Thoracic aorta (tissue), 2 donors: ENCODE measurements around the gene MARCHF9. TPM values are rescaled to one million over a fixed set of nuclear protein-coding genes. Genes with fewer than 3 reads are reported as not detected.

Source experiments
- ATAC-seq: fragments of 150-250 bp; one replicate; pipeline ENCODE4 v1.8.0; 2017; ENCODE audit warnings: low read depth; ENCODE audit not compliant: insufficient number of reproducible peaks, low FRiP score
- DNase-seq: peaks from one replicate; pipeline ENCODE4 v3.0.0-alpha.2; 2020; ENCODE audit warnings: low spot score
- H3K27ac ChIP-seq, 2 donors: fragments of 200-600 bp; sonication (generic); 1 replicate in 1 of 2; 2 replicates in 1 of 2; pipeline ENCODE4 v1.5.1; 2016; ENCODE audit warnings: mild to moderate bottlenecking in 2 of 2, moderate library complexity in 2 of 2
- H3K27me3 ChIP-seq: fragments of 200-600 bp; sonication (generic); replicated peaks from 2 replicates; pipeline ENCODE4 v1.6.0; 2016; ENCODE audit warnings: mild to moderate bottlenecking; ENCODE audit not compliant: insufficient read depth
- H3K36me3 ChIP-seq: fragments of 200-600 bp; sonication (generic); one replicate; pipeline ENCODE4 v1.5.1; 2016
- H3K4me1 ChIP-seq, 2 donors: fragments of 200-600 bp; sonication (generic); 1 replicate in 1 of 2; 2 replicates in 1 of 2; pipeline versions ENCODE4 v1.5.1 to v1.6.0; 2016; ENCODE audit warnings: low read depth in 2 of 2, mild to moderate bottlenecking in 1 of 2; ENCODE audit not compliant: control insufficient read depth in 1 of 2
- H3K4me3 ChIP-seq: fragments of 200-600 bp; sonication (generic); 2 replicates; pipeline ENCODE4 v1.5.1; 2016; ENCODE audit warnings: mild to moderate bottlenecking
- H3K9me3 ChIP-seq: fragments of 200-600 bp; sonication (generic); 2 replicates; pipeline ENCODE4 v1.5.1; 2016
- total RNA-seq, 2 donors: library from RNA; depleted of rRNA; stranded (reverse); fragments of >200 nt; gene quantifications; one replicate each; pipeline versions ENCODE4 v1.1.0 to v1.2.3, GENCODE V29; 2016
- TF ChIP-seq, protein P1 (sequence below): fragments of 200-600 bp; sonication (generic); IDR thresholded peaks from one replicate; pipeline ENCODE4 v1.5.1; 2019; ENCODE audit warnings: antibody characterized with exemption

Gene MARCHF9
- total RNA-seq, 2 donors from 2014 or later: 8.8 to 11.2 TPM

DNA sequence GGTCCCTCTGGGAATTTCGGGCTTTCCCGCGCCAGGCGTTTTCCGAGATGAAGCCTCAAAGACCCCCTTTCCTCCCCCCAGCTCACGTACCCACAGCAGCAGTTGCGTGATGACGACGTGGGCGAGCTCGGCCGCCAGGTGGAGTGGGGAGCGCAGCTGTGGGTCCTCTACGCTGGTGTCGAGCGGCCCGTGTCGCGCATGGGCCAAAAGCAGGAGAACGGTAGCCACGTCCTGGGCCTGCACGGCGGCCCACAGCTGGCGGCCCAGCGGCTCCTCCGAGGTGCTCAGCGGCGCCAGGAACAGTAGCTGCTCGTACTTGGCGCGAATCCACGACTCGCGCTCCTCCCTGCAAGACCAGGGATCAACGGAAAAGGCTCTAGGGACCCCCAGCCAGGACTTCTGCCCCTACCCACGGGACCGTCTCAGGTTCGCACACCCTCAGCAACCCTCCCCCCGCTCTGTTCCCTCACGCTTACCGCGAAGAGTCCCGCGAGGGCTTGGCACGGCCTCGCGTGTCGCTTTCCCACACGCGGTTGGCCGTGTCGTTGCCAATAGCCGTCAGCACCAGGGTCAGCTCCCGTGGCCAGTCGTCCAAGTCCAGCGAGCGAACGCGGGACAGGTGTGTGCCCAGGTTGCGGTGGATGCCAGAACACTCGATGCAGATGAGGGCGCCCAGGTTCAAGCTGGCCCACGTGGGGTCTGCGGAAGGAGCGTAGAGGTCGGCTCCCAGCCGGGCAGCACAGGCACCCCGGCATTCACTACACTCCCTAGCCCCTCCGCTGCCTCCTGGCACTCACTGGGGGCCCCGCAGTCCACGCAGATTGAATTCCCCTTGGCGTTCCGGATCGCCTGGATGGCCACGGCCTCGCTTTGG lies 27.8 kb upstream of the MARCHF9 start:
- H3K36me3 ChIP-seq: no peaks in the 10 kb centered on the region
- H3K9me3 ChIP-seq: no peaks in the 10 kb centered on the region
- no peaks in the 10 kb centered on the region for H3K27me3 ChIP-seq
- DNase-seq (no peak), ATAC-seq (no peak)
- H3K4me1 ChIP-seq: peaks cover 0 to 19% of the 10 kb centered on the region in 2 donors
- no peak overlapping the region for H3K27ac ChIP-seq
- H3K4me3 ChIP-seq: peak overlapping the region; percentile 77
- TF ChIP-seq, protein P1, sequence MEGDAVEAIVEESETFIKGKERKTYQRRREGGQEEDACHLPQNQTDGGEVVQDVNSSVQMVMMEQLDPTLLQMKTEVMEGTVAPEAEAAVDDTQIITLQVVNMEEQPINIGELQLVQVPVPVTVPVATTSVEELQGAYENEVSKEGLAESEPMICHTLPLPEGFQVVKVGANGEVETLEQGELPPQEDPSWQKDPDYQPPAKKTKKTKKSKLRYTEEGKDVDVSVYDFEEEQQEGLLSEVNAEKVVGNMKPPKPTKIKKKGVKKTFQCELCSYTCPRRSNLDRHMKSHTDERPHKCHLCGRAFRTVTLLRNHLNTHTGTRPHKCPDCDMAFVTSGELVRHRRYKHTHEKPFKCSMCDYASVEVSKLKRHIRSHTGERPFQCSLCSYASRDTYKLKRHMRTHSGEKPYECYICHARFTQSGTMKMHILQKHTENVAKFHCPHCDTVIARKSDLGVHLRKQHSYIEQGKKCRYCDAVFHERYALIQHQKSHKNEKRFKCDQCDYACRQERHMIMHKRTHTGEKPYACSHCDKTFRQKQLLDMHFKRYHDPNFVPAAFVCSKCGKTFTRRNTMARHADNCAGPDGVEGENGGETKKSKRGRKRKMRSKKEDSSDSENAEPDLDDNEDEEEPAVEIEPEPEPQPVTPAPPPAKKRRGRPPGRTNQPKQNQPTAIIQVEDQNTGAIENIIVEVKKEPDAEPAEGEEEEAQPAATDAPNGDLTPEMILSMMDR: peak; percentile 35

DNA sequence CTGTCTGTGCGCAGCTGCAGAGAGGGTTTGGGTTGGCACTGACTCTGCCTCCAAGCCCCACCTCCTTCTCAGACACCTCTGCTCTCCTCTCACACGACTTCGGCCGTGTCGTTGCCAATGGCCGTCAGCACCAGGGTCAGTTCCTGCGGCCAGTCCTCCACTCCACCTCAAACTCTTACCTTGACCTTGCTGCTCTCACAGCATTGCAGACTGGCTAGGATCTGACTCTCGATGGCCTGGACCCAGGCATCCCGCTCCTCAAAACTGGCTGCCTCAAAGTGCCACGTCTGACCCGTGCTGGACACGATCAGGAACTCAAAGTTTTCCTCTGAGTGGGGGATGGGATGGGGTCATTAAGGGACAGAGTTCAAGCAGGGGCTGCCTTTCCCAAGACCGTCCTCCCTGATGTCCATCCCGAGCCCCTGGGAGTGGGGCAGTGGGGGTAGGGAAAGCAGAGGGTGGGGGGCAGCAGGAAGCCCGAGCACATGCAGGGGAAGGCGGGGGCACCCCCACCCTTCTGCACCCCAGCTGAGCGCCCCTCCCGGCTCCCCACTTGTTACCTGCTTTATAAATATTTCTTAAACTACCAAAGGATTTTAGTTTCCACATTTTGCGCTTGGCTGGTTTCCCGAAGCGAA lies 27.0 kb upstream of the MARCHF9 start:
- Histone ChIP-seq H3K9me3 (no peaks in the 10 kb centered on the region), H3K36me3 (no peaks in the 10 kb centered on the region), H3K27me3 (no peaks in the 10 kb centered on the region), H3K4me1 (peaks cover 0 to 19% of the 10 kb centered on the region in 2 donors), H3K27ac (no peak overlapping the region), H3K4me3 (no peak overlapping the region)
- DNase-seq (no peak), ATAC-seq (no peak)
- TF ChIP-seq, protein P1: no peak

DNA sequence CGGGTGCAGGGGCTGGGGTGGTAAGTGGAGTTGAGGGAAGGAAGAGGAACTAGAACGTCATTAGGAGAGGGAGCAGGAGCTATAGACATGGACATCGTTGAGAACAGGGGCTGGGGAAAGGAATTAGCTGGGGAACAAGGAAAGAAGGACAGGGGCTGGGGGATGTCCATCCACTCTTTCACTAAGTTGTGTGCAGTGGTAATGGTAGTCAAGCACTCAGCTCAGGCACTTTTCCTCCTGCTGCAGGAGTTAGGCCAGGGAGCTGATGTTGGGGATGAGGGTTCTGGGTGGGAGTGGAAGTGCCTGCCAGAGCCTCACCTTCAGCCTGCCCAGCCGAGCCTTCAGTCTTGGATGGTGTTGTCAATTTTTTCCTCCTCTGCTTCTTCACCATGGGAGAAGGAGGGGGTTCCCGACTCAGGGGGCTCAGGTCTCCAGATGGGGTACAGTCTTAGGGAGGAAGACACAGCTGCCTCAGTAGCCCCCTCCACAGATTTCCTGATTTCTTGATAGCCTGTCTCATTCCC lies 25.5 kb upstream of the MARCHF9 start:
- TF ChIP-seq, protein P1: no peak
- Histone ChIP-seq H3K27ac (no peak overlapping the region), H3K36me3 (no peaks in the 10 kb centered on the region), H3K27me3 (no peaks in the 10 kb centered on the region), H3K9me3 (no peaks in the 10 kb centered on the region), H3K4me3 (no peak overlapping the region), H3K4me1 (peaks cover 0 to 19% of the 10 kb centered on the region in 2 donors)
- no peak for DNase-seq
- no peak for ATAC-seq

DNA sequence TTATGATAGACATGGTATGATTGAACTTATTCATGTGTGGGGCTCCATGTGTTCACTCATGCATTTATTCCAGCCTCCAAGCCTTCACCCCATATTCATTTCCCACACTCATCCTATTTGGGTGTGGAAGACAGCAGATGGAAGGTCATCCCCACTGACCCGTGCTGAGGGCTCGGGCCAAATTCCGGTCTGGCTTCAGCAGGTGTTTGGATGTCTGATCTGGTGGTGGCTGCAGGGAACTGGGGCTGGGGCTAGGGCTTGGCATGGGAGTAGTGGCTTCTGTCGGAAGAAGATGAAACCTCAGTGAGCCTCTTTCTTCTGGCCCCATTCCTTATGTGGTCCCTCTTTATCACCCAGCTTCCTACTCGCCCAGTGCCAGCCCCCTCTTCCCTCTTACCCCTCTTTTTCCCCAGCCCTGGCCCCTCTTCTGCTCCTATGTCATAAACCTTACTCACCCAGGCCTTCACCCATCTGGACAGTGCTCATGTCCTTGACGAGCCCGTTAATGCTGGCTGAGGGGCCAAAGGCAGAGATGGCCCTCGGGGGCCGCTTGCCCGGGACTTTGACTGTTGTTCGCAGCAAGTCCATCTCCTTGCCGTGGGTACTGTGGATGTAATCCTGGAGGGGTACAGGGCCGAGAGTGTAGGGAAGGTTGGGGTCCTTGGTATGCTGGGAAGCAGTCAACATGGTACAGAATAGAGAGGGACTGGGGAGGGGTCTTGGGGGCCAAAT lies 24.4 kb upstream of the MARCHF9 start:
- Histone ChIP-seq H3K4me1 (peaks cover 0 to 21% of the 10 kb centered on the region in 2 donors), H3K4me3 (no peak overlapping the region), H3K9me3 (no peaks in the 10 kb centered on the region), H3K27me3 (no peaks in the 10 kb centered on the region), H3K36me3 (no peaks in the 10 kb centered on the region), H3K27ac (no peak overlapping the region)
- DNase-seq (no peak), ATAC-seq (no peak)
- TF ChIP-seq, protein P1: no peak
